HL-60 (cell line): ENCODE results near the gene EPN2.

Experiments
- GABPA ChIP-seq: IDR thresholded peaks from 2 replicates; pipeline ENCODE4 v1.6.1; 2012; ENCODE audit warnings: low read depth
- POLR2AphosphoS5 ChIP-seq: IDR thresholded peaks from 2 replicates; pipeline ENCODE4 v1.6.1; 2012; ENCODE audit warnings: low read depth
- TF ChIP-seq, protein P1 (sequence below): IDR thresholded peaks from one replicate; pipeline ENCODE4 v1.5.1; 2011; ENCODE audit warnings: low read length, control low read depth, inconsistent platforms; ENCODE audit not compliant: insufficient read depth

DNA sequence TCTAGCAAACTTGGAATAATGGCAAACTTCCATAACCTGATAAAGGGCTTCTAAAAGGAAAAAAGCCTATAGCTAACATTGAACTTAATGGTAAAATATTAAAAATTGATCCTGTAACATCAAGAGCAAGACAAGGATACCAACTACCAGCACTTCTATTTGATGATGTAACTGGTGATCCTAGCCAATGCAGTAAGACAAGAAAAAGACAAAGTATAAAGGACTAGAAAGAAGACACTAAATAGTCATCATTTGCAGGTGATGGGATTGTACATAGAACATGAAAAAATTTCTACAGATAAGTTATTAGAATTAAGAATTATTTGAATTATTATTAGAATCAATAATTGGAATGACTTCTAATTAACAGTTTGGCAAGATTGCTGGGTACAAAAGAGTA lies 88.4 kb downstream of the EPN2 start:
- TF ChIP-seq, protein P1, sequence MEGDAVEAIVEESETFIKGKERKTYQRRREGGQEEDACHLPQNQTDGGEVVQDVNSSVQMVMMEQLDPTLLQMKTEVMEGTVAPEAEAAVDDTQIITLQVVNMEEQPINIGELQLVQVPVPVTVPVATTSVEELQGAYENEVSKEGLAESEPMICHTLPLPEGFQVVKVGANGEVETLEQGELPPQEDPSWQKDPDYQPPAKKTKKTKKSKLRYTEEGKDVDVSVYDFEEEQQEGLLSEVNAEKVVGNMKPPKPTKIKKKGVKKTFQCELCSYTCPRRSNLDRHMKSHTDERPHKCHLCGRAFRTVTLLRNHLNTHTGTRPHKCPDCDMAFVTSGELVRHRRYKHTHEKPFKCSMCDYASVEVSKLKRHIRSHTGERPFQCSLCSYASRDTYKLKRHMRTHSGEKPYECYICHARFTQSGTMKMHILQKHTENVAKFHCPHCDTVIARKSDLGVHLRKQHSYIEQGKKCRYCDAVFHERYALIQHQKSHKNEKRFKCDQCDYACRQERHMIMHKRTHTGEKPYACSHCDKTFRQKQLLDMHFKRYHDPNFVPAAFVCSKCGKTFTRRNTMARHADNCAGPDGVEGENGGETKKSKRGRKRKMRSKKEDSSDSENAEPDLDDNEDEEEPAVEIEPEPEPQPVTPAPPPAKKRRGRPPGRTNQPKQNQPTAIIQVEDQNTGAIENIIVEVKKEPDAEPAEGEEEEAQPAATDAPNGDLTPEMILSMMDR, result no peak
- TF ChIP-seq POLR2AphosphoS5 (no peak), GABPA (no peak)
